Large intestine (tissue), 3 donors: Measurements from ENCODE around the gene MAPK11. TPM values are rescaled to one million over a fixed set of nuclear protein-coding genes. Genes with fewer than 3 reads are reported as not detected.

Experiments
- DNase-seq, 2 donors: peaks; one replicate each; pipeline versions ENCODE4 v3.0.0 to v3.0.0-alpha.2; 2013
- H3K27ac ChIP-seq: one replicate; pipeline ENCODE4 v1.5.1; 2013; ENCODE audit warnings: low read length
- H3K27me3 ChIP-seq: 2 replicates; pipeline ENCODE4 v1.6.1; 2013; ENCODE audit warnings: low read length; ENCODE audit not compliant: control insufficient read depth, insufficient read depth
- H3K36me3 ChIP-seq: 2 replicates; pipeline ENCODE4 v1.6.1; 2013; ENCODE audit warnings: low read length; ENCODE audit not compliant: control insufficient read depth, insufficient read depth
- H3K4me1 ChIP-seq: one replicate; pipeline ENCODE4 v1.6.1; 2013; ENCODE audit warnings: low read length; ENCODE audit not compliant: control insufficient read depth, insufficient read depth
- H3K4me3 ChIP-seq: one replicate; pipeline ENCODE4 v1.5.1; 2013; ENCODE audit warnings: low read length
- H3K9me3 ChIP-seq: one replicate; pipeline ENCODE4 v1.6.1; 2013; ENCODE audit warnings: mild to moderate bottlenecking, low read depth, low read length, moderate library complexity; ENCODE audit not compliant: control insufficient read depth
- WGBS: methylation state at CpG from one replicate; pipeline ENCODE4 v1.1.5; 2013; ENCODE audit warnings: low lambda C conversion rate; ENCODE audit not compliant: insufficient coverage; 5-methylcytosine and 5-hydroxymethylcytosine counted together
- polyA plus RNA-seq: library from polyadenylated mRNA; unstranded; fragments of 120-200 nt; gene quantifications from one replicate; pipeline ENCODE4 v1.2.1, GENCODE V29; 2013

Gene MAPK11
- polyA plus RNA-seq, 1 donor: 5.1 TPM

GRCh38 chr22:50283821-50284220 is 13.6 kb upstream of the MAPK11 start:
- Histone ChIP-seq H3K36me3 (peaks cover 86% of the 10 kb centered on the region), H3K4me3 (no peak overlapping the region), H3K4me1 (peaks cover 14% of the 10 kb centered on the region), H3K27ac (no peak overlapping the region), H3K9me3 (peaks cover 21% of the 10 kb centered on the region), H3K27me3 (no peaks in the 10 kb centered on the region)
- DNase-seq: no peak
- no CpG with 5 or more reads among the region's 30 CpGs for WGBS

DNA sequence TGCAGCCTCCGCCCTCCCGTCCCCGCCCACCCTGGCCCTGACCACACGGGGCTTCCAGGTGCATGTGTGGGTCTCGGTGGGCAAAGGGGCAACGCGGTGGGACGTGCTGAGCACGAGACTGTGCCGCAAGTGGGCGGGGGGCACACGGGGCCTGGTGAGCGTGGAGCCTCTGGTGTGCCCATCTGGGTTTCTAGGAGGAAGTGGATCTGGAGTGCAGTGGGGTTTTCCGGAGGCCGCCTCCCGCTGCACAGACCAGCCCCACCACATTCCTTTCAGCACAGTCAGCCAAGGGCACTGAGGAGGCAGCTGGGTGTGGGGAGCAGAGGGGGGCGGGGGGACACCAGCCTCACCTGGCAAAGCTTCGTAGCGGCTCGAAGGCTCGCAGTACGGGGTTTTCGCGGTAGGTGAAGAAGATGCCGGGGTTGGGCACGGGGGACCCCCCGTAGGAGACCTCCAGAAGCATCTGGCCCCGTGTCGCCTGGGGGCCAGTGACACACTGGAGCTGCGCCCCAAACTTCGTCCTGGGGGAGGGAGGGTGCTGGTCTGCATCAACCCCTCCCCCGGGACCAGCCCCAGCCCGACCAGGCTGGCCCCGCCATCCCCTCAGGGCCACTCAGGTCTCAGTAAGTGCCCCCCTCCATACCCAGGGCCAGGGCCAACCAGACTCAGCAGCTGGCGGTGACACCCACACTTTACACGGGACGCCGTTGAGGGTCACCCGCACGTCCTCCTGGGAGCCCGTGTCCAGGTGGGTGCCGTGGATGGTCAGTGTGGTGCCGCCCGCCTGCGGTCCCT is 12.4 kb upstream of the MAPK11 start:
- peaks cover 14% of the 10 kb centered on the region for H3K4me1 ChIP-seq
- H3K27me3 ChIP-seq: no peaks in the 10 kb centered on the region
- WGBS: no CpG with 5 or more reads among the region's 45 CpGs
- H3K9me3 ChIP-seq: peaks cover 31% of the 10 kb centered on the region
- H3K4me3 ChIP-seq: no peak overlapping the region
- DNase-seq: peak; percentile 79 to 82
- no peak overlapping the region for H3K27ac ChIP-seq
- H3K36me3 ChIP-seq: peaks cover 86% of the 10 kb centered on the region

DNA sequence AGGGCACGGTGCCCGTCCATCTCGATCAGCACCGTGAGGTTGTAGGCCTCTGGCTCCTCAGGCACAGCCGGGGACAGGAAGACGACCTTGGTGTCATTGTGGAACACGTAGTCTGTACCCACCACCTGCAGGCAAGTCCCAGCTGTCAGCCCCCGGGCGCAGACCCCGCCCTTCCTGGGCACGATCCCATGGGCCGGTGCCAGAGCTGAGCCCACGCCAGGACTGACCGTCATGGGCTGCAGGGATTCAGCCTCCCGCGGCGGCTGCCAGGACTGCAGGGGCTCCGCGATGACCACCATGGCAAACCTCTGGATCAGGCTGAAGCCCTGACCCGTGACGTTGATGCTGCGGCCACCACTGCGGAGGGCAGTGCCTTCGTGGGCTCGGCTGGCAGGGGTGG is 11.8 kb upstream of the MAPK11 start:
- Histone ChIP-seq H3K27me3 (no peaks in the 10 kb centered on the region), H3K27ac (no peak overlapping the region), H3K36me3 (peaks cover 84% of the 10 kb centered on the region), H3K4me3 (no peak overlapping the region), H3K4me1 (peaks cover 14% of the 10 kb centered on the region), H3K9me3 (peaks cover 30% of the 10 kb centered on the region)
- DNase-seq: no peak
- WGBS: no CpG with 5 or more reads among the region's 25 CpGs

DNA sequence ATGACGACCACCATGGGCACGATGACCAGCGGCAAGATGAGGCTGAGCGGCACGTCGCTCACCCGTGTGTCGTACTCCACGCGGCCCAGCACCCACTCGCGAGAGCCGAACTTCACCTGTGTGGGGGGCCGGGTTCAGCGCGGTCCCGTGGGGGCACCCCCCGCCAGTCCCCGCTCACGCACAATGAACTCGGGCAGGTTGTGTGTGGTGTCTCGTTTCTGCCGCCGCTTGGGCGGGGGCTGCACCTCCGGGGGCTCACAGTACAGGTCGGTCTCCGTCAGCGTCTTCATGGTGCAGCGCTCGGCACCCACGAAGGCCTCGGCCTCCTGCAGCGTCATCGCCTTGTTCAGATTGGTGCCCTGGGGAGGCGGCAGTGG is 11.2 kb upstream of the MAPK11 start:
- Histone ChIP-seq H3K36me3 (peaks cover 83% of the 10 kb centered on the region), H3K27ac (no peak overlapping the region), H3K9me3 (peaks cover 28% of the 10 kb centered on the region), H3K4me3 (no peak overlapping the region), H3K27me3 (no peaks in the 10 kb centered on the region), H3K4me1 (peaks cover 14% of the 10 kb centered on the region)
- WGBS: 90% methylated on average over 2 of the region's 36 CpGs
- no peak for DNase-seq

DNA sequence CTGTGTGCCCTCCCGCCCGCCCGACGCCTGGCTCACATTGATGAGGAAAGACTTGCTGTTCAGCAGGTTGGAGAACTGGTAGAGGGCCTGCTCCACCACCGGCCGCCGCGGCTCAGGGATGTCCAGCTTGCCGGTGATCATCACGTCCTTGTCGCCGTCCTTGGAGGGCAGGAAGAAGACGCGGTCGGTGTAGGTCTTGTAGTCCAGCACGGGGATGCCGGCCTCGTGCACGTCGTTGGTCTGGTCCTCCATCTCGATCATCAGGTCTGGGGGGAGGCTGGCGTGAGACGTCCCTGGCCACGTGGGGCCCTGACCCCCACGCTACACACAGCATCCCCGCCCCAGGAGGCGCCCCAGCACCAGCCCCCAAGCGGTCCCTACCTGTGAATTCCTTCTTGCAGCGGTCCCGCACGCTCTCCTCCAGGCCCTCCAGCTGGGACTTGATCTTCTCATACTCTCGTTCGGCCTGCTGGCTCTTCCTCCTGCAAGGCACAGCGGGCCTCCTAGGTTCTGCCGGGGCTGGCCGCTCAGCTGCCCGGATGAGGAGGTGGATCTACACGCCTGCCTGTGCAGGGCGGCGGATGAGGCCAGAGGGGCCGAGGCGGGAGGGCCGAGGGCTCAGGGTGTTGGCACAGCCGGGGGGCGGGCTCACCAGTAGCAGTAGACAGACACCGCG is 10.7 kb upstream of the MAPK11 start:
- Histone ChIP-seq H3K4me1 (peaks cover 14% of the 10 kb centered on the region), H3K9me3 (peaks cover 30% of the 10 kb centered on the region), H3K36me3 (peaks cover 80% of the 10 kb centered on the region), H3K4me3 (no peak overlapping the region), H3K27me3 (no peaks in the 10 kb centered on the region), H3K27ac (no peak overlapping the region)
- WGBS: no CpG with 5 or more reads among the region's 47 CpGs
- DNase-seq: no peak

DNA sequence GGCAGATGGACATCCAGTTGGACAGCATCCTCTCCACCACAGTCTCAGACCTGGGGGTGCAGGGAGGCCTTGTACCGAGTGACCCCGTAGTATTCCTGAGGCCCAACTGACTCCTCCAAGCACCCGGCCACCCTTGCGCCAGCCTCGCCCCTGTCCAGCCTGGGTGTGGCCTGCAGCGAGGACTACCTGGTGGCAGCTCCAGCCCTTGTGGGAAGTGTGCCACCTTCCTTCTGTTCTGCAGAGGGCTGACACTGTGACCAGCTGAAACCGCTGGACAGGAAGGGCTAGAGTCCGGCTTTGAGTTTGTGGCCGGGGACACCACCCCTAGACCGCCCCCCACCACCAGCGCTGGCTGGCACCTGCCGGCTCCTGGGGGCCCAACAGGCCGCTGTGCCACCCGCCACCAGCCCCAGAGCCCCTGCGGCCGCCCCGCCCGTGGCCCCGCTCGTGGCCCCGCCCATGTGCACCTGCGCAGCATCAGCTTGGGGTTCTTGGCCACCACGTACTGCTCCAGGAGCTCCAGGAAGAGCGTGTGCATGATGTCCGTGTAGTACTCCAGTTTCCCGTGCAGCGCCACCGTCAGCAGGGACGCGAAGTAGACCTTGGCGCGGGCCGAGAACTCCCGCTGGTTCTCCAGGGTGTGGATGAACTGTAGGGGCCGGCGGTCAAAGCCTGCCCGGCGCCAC is 10.0 kb upstream of the MAPK11 start:
- Histone ChIP-seq H3K4me3 (no peak overlapping the region), H3K4me1 (peaks cover 14% of the 10 kb centered on the region), H3K27me3 (no peaks in the 10 kb centered on the region), H3K27ac (no peak overlapping the region), H3K9me3 (peaks cover 30% of the 10 kb centered on the region), H3K36me3 (peaks cover 83% of the 10 kb centered on the region)
- WGBS: no CpG with 5 or more reads among the region's 38 CpGs
- no peak for DNase-seq

- H3K4me1 ChIP-seq: peaks cover 14% of the 10 kb centered on the region
- H3K27ac ChIP-seq: no peak overlapping the region
- no CpG with 5 or more reads among the region's 30 CpGs for WGBS
- no peak overlapping the region for H3K4me3 ChIP-seq
- H3K36me3 ChIP-seq: peaks cover 79% of the 10 kb centered on the region
- no peaks in the 10 kb centered on the region for H3K27me3 ChIP-seq
- no peak for DNase-seq
- peaks cover 30% of the 10 kb centered on the region for H3K9me3 ChIP-seq
Observed at GRCh38 chr22:50278956-50279619, 8.9 kb upstream of the MAPK11 start.

DNA sequence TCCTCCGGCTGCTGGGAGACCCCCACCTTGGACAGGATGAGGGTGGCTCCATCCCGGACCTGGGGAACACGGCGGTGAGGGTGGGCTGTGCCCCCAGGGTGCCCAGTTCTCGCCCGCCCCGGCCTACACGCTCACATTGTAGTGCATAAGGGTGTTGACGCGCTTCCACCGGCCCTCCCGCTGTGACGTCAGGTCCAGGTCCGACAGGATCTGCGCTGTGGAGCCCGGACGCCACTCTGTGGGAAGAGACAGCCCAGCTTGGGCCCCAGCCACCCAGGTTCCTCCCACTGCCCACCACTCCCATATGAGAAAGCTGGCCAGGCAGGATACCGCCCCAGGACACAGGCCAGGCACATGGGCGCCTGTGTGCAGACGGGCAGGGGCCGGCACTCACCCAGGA is 8.3 kb upstream of the MAPK11 start:
- Histone ChIP-seq H3K36me3 (peaks cover 75% of the 10 kb centered on the region), H3K27me3 (no peaks in the 10 kb centered on the region), H3K27ac (no peak overlapping the region), H3K4me1 (peaks cover 14% of the 10 kb centered on the region), H3K4me3 (no peak overlapping the region), H3K9me3 (peaks cover 30% of the 10 kb centered on the region)
- DNase-seq: no peak
- WGBS: no CpG with 5 or more reads among the region's 21 CpGs

- H3K27me3 ChIP-seq: no peaks in the 10 kb centered on the region
- peaks cover 11% of the 10 kb centered on the region for H3K4me1 ChIP-seq
- H3K4me3 ChIP-seq: no peak overlapping the region
- DNase-seq: no peak
- H3K9me3 ChIP-seq: peaks cover 26% of the 10 kb centered on the region
- no peak overlapping the region for H3K27ac ChIP-seq
- peaks cover 69% of the 10 kb centered on the region for H3K36me3 ChIP-seq
- WGBS: no CpG with 5 or more reads among the region's 25 CpGs
Observed at GRCh38 chr22:50277761-50278160, 7.6 kb upstream of the MAPK11 start.

DNA sequence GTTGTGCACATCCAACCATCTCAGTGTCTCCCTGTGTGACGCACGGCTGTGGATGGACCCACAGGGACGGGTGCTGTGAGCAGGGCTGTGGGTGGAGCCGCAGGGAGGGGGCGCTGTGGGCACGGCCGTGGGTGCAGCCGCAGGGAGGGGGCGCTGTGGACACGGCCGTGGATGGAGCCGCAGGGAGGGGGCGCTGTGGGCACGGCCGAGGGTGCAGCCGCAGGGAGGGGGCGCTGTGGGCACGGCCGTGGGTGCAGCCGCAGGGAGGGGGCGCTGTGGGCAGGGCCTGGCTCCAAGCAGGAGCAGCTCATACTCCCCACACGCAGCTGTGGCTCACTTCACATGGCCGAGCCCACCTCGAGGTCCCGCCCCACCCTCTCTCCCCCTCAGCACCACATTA is 6.0 kb upstream of the MAPK11 start:
- H3K27me3 ChIP-seq: peaks cover 7% of the 10 kb centered on the region
- WGBS: 82% methylated on average over 3 of the region's 25 CpGs
- DNase-seq: no peak
- H3K36me3 ChIP-seq: peaks cover 54% of the 10 kb centered on the region
- H3K4me1 ChIP-seq: peaks cover 7% of the 10 kb centered on the region
- no peak overlapping the region for H3K4me3 ChIP-seq
- H3K27ac ChIP-seq: no peak overlapping the region
- H3K9me3 ChIP-seq: peaks cover 22% of the 10 kb centered on the region
